ENCODE results near the gene PODXL2.
"Not testable (repeated sequence)": the region's sequence is repeated elsewhere in the genome, so short reads cannot be mapped to it uniquely, and the experiment has no call there.

PODXL2 gene

DNA sequence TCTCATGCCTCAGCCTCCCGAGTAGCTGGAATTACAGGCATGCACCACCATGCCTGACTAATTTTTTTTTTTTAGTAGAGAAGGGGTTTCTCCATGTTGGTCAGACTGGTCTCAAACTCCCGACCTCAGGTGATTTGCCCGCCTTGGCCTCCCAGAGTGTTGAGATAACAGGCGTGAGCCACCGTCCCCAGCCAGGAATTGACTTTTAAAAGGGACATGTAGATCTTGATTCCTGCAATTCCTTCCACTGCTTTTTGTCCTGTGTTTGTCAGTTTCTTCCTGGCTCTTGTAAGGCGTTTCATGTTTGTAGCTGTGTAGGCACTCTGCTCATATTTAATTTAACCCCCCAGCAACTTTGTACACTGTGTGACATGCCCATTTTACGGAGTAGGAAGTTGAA lies 23.4 kb upstream of the PODXL2 start:
- DNase-seq (ENCODE audit: low read depth in 2 of 3, low spot score in 2 of 3): not testable (repeated sequence)

DNA sequence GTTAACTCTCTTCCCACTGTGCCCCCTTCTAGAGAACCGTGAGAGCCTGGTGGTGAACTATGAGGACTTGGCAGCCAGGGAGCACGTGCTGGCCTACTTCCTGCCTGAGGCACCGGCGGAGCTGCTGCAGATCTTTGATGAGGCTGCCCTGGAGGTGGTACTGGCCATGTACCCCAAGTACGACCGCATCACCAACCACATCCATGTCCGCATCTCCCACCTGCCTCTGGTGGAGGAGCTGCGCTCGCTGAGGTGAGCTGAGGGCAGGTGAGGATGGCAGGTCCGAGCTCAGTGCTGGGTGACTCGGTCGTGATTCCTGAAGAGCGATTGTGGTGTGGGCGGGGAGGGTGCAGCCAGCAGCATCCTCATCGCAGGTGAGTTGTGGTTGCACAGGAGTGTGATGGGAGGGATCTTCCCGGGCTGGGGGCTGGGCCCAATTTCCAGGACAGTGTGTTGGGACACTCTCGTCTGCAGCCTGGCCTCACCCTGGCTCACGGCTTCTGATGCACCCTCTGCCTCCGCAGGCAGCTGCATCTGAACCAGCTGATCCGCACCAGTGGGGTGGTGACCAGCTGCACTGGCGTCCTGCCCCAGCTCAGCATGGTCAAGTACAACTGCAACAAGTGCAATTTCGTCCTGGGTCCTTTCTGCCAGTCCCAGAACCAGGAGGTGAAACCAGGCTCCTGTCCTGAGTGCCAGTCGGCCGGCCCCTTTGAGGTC lies 22.7 kb upstream of the PODXL2 start:
- no peak for DNase-seq (ENCODE audit: low read depth in 2 of 3, low spot score in 2 of 3)

DNA sequence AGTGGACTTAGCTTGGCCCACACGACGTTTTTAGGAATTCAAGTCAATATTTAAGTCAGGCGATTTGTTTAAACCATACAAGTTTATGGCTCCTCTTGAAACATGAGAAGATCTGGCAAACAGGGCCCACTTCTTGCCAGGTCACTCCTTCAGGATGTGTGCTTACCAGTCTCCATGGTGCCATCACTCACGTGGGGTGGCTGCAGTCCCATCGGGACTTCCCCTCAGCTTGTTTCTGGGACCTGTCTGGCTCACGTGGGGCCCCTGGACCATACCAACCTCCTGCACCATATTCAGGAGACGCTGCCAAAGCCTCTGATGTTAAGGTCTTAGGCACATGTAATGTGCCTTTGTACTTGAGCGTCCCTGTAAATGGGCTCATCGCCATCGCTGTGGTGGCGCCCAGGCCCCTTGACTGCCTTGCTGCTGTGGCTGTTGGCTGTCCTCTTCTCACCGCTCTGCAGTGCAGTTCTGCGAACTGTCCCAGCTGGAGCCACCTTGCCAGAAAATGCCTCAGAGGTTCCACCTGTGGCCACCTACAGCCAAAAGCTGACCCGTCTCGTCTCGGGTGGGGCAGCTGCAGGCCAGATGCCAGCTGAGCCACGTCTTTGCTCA lies 21.9 kb upstream of the PODXL2 start:
- DNase-seq (ENCODE audit: low read depth in 2 of 3, low spot score in 2 of 3): no peak

DNA sequence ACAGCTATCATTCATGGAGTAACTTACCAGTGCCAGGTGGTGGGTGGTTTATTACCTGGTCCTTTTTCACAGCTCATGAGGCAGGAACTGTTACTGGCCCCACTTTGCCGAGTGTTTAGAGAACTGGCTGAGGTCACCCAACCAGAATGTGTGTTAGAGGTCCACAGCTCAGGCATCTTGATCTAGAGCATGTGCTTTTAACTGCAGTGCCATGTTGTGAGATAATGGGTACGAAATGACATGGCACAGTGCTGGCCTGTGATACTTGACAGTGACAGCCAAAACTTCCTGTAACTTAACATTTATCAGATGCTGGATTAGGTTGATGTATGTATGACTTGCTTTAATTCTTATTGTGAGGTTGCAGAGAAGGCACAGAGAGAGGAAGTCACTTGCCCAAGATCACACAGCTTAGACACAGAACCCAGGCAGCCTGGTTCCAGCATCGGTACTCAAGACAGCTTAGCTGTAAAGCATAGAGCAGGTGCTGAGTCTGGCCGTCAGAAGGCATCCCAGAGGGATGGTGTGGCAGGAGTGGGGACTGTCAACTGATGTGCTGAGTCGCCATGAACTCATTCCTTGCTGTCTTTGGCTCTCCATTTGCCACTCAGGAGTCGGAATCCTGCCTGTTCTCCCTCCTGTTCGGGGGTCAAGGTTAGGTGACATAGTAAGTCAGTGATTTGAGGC lies 21.2 kb upstream of the PODXL2 start:
- no peak for DNase-seq (ENCODE audit: low read depth in 2 of 3, low spot score in 2 of 3)

DNA sequence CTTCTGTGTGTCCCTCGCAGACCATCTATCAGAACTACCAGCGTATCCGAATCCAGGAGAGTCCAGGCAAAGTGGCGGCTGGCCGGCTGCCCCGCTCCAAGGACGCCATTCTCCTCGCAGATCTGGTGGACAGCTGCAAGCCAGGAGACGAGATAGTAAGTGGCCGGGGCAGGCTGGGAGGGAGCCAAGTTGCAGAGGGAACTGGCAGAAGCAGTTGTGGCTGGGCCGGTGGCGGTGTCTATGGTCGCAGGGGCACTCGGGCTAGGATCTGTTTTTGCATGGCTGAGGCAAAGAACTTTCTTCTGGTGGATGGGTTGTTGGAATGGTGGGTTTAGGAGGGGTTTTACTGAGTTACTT lies 20.6 kb upstream of the PODXL2 start:
- DNase-seq (ENCODE audit: low read depth in 2 of 3, low spot score in 2 of 3): no peak

DNA sequence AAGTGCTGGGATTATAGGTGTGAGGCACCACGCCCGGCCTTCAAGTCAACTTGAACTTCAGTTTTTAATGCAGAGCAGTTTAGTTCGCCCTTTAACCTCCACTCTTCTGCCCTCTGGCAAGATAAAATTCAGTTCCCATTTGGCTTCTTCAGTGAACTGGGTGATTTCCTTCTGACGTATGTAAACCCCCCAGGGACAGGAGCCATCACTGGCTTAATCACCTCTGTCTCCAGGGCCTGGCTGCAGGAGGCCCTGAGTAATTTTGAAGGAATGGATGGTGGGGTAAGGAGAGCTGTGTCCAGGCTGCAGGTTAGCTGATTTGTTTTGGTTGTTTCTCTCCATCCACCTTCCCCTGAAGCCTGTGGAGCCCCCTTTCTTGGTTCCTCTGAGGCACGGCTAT lies 18.9 kb upstream of the PODXL2 start:
- no peak for DNase-seq (ENCODE audit: low read depth in 2 of 3, low spot score in 2 of 3)

DNA sequence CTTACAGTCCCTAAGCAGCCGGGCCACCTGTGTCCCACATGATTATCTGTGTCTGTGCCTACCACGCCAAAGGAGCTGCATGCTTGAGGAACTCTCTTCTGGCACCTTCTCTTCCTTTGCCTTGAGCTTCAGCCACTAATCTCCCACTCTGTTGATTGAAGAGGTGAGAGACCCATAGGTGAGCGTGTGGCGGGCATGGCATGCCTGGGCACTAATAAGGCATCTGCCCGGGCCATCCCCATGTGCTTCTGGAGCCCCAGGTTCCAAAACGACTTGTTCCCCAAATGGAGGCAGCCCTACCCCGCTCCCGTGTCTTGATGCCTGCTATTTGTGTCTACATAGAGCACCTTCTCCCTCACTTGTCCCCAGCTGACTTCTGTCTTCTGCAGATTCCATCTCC lies 17.7 kb upstream of the PODXL2 start:
- no peak for DNase-seq (ENCODE audit: low read depth in 2 of 3, low spot score in 2 of 3)

DNA sequence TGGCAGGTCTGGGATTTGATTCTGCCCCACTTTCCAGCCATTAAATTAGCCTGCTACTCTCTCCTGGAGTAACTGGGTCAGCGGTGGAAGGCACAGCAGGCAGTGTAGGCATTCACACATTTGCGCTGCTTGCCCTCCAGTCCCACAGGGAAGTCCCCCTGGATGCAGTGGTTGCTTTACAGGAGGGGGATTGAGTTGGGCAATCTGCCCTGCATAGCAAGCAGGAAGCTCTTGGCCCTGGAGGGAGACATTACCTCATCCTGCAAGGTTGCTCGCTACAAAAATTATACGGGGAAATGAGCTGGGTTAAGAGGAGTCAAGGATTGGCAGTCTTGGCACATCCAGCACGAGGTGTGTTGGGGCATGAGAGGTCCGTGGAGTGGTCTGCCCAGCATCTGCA lies 16.0 kb upstream of the PODXL2 start:
- DNase-seq (ENCODE audit: low read depth in 2 of 3, low spot score in 2 of 3): no peak

DNA sequence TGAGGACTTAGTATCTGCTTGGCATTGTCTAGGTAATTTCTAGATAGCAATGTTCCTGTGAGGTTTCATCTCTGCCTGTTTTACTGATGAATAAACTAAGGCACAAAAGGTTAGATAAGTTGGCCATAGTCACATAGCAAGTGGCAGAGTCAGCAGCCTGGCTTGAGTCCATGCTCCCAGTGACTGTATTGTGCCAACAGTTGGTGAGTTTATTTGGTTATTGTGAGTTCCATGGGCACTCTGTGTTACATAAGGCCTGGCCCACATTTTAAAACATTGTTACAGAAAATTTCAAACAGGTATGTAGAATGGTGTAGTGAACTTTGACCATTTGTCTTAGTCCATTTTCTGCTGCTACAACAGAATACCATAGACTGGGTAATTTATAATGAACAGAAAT lies 15.6 kb upstream of the PODXL2 start:
- DNase-seq (ENCODE audit: low read depth in 2 of 3, low spot score in 2 of 3): no peak

DNA sequence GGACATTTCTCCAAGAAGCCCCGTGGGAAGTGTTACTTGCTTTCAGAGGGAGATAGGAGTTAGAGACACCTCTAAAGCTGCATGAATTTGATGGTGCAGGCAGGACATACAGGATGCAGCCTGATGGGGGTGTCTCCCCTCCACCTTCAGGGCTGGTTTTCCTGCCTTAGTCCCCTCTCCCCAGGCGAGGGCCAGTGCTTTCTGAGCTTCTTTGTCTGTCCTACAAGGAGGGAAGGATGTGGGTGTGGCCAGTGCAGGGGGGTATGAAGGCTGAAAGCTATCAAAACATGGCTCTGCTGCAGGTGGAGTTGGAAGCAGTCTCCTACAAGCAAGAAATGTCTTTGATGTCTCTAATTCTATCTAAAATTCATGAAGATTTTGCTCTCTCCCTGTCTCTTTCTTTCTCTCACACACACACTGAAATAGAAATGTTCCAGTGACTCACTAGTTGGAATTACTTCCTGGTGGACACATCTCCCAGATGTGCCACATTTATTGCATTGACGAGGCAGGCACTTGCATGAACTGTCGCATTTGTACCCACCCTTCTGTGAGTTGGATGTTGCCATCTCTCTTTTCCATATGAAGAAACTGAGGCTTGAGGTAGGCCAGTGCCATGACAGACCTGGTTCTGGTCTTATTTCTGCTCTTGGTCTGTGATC lies 13.9 kb upstream of the PODXL2 start:
- no peak for DNase-seq (ENCODE audit: low read depth in 2 of 3, low spot score in 2 of 3)

DNA sequence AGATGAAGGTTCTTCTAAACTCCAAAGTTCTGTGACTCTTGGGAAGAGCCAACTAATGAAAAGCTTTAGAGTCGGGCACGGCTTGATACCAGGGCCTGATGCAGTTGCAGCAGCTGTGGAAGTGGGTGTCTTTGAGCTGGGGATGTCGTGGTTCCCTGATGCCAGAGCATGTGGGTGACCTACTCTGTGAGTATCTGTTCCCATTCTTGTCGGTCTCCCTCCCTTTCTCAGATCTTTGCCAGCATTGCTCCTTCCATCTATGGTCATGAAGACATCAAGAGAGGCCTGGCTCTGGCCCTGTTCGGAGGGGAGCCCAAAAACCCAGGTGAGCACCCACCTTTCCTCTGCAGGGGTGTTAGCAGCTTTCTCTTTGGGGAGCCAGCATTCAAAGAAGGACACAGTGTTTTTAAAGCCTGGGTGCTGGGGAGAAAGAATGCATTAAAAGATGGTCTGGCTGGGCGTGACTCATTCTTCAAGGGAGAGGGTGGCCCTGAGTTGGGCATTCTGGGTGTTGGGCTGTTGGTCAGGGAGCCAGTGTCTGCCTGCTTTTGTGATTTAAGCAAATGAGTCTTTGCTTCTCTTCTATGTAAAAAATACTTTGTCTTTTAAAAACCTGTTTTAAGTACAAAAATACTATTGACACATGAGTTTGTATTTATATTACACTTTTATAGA lies 13.2 kb upstream of the PODXL2 start:
- DNase-seq (ENCODE audit: low read depth in 2 of 3, low spot score in 2 of 3): no peak

DNA sequence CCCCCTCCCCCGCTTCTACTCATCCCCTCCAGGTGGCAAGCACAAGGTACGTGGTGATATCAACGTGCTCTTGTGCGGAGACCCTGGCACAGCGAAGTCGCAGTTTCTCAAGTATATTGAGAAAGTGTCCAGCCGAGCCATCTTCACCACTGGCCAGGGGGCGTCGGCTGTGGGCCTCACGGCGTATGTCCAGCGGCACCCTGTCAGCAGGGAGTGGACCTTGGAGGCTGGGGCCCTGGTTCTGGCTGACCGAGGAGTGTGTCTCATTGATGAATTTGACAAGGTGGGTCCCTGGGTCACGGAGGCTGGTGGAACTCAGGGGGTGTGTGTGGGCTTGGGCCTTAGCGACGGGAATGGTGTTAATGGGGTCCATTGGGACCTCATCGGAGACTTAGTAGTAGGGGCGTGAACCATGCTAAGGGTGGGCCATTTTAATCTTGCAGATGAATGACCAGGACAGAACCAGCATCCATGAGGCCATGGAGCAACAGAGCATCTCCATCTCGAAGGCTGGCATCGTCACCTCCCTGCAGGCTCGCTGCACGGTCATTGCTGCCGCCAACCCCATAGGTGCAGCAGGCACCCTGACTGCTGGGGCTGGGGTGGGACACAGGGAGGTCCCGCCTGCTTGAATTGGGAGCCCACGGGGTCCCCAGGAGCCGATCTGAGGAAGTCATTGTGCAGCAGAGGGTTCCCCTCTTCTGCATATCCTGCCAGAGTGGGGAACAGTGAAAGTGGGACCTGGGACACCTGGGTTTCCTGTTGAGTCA lies 12.0 kb upstream of the PODXL2 start:
- no peak for DNase-seq (ENCODE audit: low read depth in 2 of 3, low spot score in 2 of 3)

DNA sequence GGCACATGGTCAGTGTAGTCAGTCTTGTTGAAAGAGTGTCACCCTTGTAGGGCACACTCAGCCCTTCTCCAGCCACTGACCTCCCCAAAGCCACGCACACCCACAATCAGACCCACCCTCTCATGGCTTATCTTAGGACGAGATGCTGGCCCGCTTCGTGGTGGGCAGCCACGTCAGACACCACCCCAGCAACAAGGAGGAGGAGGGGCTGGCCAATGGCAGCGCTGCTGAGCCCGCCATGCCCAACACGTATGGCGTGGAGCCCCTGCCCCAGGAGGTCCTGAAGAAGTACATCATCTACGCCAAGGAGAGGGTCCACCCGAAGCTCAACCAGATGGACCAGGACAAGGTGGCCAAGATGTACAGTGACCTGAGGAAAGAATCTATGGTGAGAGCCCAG lies 10.1 kb upstream of the PODXL2 start:
- no peak for DNase-seq (ENCODE audit: low read depth in 2 of 3, low spot score in 2 of 3)

DNA sequence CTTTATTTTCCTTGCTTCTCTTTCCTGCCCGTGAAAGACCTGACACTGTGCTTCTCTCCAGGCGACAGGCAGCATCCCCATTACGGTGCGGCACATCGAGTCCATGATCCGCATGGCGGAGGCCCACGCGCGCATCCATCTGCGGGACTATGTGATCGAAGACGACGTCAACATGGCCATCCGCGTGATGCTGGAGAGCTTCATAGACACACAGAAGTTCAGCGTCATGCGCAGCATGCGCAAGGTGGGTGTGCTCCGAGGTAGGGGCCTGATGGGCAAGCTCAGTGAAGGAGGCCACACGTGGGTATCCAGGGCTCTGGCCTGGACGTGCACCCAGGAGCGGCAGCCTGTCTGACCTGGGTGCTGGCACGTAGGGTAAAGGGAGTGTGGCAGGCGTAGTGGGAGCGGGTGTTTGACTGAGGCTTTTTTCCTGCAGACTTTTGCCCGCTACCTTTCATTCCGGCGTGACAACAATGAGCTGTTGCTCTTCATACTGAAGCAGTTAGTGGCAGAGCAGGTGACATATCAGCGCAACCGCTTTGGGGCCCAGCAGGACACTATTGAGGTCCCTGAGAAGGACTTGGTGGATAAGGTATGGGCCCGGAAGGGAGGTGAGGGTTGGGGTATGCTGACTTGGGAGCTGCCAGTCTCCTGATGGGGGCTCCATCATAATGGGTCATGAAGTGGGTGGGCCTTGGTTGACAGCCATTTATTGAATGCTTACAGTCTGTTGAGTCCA lies 8.2 kb upstream of the PODXL2 start:
- no peak for DNase-seq (ENCODE audit: low read depth in 2 of 3, low spot score in 2 of 3)

DNA sequence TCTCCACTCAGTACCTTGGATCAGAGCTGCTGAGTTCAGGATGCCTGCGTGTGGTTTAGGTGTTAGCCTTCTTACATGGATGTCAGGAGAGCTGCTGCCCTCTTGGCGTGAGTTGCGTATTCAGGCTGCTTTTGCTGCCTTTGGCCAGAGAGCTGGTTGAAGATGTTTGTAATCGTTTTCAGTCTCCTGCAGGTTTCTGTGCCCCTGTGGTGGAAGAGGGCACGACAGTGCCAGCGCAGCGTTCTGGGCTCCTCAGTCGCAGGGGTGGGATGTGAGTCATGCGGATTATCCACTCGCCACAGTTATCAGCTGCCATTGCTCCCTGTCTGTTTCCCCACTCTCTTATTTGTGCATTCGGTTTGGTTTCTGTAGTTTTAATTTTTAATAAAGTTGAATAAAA lies 7.0 kb upstream of the PODXL2 start:
- DNase-seq (ENCODE audit: low read depth in 2 of 3, low spot score in 2 of 3): no peak

DNA sequence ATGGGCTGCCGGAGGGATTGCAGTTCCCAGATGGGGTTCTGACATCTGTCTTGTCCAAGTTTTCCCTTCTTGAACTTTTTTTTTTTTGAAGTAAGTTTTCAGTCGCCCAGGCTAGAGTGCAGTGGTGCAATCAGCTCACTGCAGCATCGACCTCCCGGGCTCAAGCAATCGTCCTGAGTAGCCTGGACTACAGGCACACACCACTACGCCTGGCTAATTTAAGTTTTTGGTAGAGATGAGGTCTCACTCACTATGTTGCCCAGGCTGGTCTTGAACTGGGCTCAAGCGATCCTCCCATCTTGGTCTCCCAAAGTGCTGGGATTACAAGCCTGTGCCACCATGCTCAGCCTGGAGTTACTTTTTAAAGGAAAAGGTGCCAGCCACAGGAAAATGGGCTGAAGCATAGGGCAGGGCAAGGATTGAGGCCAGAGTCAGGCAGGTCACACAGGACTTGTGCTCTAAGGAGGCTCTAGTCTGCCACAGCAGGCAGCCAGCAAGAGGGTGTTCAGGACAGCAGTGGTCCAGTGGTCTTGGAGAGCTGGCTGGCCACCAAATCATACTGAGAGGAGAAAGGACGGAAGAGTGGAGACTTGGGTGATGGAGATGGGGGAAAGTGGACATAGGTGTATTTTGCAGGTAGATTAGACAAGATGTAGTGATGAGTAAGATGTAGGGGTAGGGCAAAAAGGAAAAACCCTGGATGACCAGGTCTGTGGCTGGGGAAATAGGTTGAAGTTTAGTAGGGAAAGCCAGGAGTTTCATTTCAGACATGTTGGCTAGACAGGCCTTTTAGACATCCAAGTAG lies 6.0 kb upstream of the PODXL2 start:
- no peak for DNase-seq (ENCODE audit: low read depth in 2 of 3, low spot score in 2 of 3)

DNA sequence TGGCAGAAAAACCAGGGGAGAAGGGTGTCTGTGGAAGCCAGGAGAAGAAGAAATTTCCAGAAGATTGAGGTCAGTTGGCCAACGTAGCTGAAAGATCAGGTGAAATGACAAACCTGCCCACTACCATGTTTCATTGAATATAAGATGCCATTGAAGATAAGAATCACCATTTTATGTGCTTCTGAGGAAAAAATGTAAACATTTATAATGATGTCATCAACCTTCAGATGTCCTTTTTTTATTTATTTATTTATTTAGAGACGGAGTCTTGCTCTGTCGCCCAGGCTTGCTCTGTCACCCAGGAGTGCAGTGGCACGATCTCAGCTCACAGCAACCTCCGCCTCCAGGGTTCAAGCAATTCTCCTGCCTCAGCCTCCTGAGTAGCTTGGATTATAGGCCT lies 4.9 kb upstream of the PODXL2 start:
- DNase-seq (ENCODE audit: low read depth in 2 of 3, low spot score in 2 of 3): no peak

DNA sequence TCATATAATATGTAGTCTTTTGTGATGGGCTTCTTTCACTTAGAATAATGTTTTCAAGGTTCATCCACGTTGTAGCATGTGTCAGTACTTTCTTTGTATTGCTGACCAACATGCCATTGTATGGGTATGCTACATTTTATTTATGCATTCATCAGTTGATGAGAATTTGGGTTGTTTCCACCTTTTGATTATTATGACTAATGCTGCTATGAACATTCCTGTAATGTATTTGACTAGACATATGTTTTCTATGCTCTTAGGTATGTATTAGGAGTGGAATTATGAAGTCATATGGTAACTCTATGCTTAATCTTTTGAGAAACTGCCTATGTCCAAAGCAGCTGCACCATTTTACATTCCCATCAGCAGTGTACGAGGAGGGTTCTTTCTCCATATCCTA lies 3.2 kb upstream of the PODXL2 start:
- DNase-seq (ENCODE audit: low read depth in 2 of 3, low spot score in 2 of 3): no peak

DNA sequence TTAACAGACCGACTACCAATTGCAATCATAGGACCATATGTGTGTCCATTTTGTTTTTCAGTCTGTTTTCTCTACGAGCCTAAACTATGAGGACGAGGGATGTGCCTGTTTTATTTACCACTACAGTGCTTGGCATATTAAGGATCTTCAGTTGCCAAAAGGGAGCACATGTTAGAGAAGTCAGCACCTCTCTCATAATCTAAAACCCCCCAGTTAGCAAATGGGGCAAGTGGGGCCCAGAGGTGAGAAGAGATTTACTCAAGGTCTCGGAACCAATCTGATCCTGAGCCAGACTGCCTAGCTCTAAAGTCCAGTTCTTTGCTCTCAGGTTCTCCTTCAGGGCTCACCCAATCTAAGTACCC lies 578 bp upstream of the PODXL2 start:
- no peak for DNase-seq (ENCODE audit: low read depth in 2 of 3, low spot score in 2 of 3)
